NAMALWA (cell line): Measurements from ENCODE around the gene LRRC27.
A peak's percentile ranks its signal among the peaks of the same experiment; 100 is the strongest.
"Not testable (repeated sequence)": the region's sequence is repeated elsewhere in the genome, so short reads cannot be mapped to it uniquely, and the experiment has no call there.

ENCODE experiments used
- DNase-seq: peaks from one replicate; pipeline ENCODE4 v3.0.0-alpha.2; 2015; ENCODE audit warnings: low spot score

Gene LRRC27

GRCh38 chr10:132337854-132338253 is 5.9 kb downstream of the LRRC27 start:
- not testable (repeated sequence) for DNase-seq

GRCh38 chr10:132338876-132339275 is 6.9 kb downstream of the LRRC27 start:
- DNase-seq: no peak

GRCh38 chr10:132339276-132339675 is 7.3 kb downstream of the LRRC27 start:
- no peak for DNase-seq

GRCh38 chr10:132341017-132341416 is 9.0 kb downstream of the LRRC27 start:
- peak; percentile 29 for DNase-seq

- no peak for DNase-seq
Measured at GRCh38 chr10:132341781-132342180, 9.8 kb downstream of the LRRC27 start.

GRCh38 chr10:132342553-132342952 is 10.6 kb downstream of the LRRC27 start:
- no peak for DNase-seq

- DNase-seq: no peak
Measured at GRCh38 chr10:132344386-132344785, 12.4 kb downstream of the LRRC27 start.

- no peak for DNase-seq
Measured at GRCh38 chr10:132345345-132345744, 13.4 kb downstream of the LRRC27 start.

- no peak for DNase-seq
Measured at GRCh38 chr10:132346806-132347205, 14.8 kb downstream of the LRRC27 start.

GRCh38 chr10:132347211-132347930 is 15.4 kb downstream of the LRRC27 start:
- no peak for DNase-seq

GRCh38 chr10:132347931-132348267 is 15.9 kb downstream of the LRRC27 start:
- no peak for DNase-seq

- DNase-seq: no peak
Measured at GRCh38 chr10:132349766-132350165, 17.8 kb downstream of the LRRC27 start.

GRCh38 chr10:132350391-132350790 is 18.4 kb downstream of the LRRC27 start:
- no peak for DNase-seq

- DNase-seq: no peak
Measured at GRCh38 chr10:132350946-132351345, 19.0 kb downstream of the LRRC27 start.

GRCh38 chr10:132351611-132352010 is 19.6 kb downstream of the LRRC27 start:
- DNase-seq: no peak

- DNase-seq: peak; percentile 52
Measured at GRCh38 chr10:132352462-132353308, 20.7 kb downstream of the LRRC27 start.

GRCh38 chr10:132353456-132354355 is 21.7 kb downstream of the LRRC27 start:
- DNase-seq: no peak

GRCh38 chr10:132354356-132355094 is 22.5 kb downstream of the LRRC27 start:
- no peak for DNase-seq

GRCh38 chr10:132355297-132355696 is 23.3 kb downstream of the LRRC27 start:
- no peak for DNase-seq

- no peak for DNase-seq
Measured at GRCh38 chr10:132355754-132356153, 23.8 kb downstream of the LRRC27 start.

GRCh38 chr10:132356621-132357195 is 24.7 kb downstream of the LRRC27 start:
- no peak for DNase-seq
